SIG-M5 treated with dmso at 0.1 percent for 504 hours (cell line): ENCODE data around the gene SDHAF2.
"Not testable (repeated sequence)": the region's sequence is repeated elsewhere in the genome, so short reads cannot be mapped to it uniquely, and the experiment has no call there.

ENCODE experiments used
- DNase-seq: peaks from one replicate; lab custom pipeline; 2025; ENCODE audit not compliant: unreplicated experiment; lab: John Stamatoyannopoulos, UW

The SDHAF2 gene

DNA sequence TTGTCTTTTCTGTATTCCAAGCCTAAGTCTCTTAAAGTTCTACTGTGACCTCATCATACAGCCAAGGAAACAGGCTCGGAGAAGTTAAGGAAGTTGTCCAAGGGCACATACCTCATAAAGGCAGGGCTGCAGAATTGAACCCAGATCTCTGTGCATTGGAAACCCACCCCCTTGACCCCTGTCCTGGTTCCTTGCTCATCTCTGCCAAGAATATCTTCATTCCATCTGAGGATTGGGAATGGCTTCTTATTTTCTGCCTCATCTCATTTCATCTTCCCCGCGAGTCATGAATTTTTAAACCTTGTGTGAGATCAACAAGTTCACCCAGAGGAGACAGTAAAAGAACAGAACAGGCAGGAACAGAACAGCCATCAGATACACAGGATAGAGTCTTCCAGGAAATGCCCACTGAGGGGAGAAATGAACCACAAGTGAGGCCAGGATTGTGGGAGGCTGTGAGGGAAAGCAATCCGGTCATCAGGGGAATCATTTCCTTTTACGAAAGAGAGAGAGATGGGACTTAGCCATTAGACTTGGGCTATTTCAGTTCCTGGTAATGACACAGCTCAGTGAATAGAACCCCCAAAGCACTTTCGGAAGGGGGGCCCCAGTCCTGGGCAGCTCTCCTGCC lies 44.2 kb downstream of the SDHAF2 start:
- DNase-seq: no peak

DNA sequence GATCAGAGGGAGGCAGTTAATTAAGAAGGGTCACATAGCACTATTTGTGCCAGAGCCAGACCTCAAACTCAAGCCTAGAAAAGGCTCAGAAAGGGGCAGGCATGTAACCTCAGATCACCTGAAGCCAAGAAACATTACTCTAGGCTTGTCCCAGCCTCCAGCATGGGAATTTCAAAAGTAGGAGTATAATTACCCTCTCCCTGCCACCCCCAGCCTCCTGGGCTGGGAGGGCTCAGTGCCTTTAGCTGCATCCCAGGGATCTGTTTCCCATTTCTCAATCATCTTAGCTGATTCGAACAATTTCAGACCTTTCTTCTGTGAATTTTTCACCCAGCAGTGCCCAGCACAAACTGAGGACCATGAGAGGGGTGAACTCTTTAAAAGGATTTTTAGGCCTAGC lies 45.5 kb downstream of the SDHAF2 start:
- no peak for DNase-seq

DNA sequence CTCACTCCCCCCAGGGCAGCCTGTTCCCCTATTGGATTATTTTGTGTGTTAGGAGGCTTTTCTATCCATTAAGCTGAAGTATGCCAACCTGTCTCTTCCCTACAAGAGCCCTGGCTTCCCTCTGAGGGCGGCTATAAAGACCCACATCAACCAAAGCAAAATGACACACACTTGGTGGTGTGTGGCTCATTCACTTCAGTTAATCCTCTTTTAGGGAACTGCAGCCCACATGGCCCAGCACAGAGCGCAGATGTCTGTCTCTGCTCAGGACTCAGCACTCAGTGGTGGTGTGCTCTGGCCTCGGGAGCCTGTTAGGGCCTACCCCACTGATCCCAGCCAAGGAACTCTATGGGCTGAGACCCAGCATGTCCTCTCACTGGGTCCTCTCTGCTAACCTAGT lies 46.4 kb downstream of the SDHAF2 start:
- DNase-seq: no peak

DNA sequence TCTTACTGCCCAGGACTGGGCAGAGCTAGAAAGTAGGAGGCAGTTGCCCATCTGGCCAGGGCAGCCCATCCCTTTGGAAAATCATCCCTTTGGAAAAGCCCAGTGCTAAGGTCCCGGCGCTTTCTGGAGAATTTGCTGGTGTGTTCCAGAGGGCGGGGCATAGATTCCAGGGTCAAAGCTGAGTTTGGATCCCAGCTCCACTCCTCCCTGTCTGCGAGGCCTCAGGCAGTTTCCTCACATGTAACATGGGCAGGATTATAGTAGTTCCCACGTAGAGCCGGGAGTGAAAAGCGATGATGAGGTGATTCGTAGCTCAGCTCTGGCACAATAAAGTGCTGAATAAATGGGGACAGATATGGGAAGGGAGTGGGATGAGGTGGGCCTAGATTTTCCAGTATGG lies 47.2 kb downstream of the SDHAF2 start:
- no peak for DNase-seq

DNA sequence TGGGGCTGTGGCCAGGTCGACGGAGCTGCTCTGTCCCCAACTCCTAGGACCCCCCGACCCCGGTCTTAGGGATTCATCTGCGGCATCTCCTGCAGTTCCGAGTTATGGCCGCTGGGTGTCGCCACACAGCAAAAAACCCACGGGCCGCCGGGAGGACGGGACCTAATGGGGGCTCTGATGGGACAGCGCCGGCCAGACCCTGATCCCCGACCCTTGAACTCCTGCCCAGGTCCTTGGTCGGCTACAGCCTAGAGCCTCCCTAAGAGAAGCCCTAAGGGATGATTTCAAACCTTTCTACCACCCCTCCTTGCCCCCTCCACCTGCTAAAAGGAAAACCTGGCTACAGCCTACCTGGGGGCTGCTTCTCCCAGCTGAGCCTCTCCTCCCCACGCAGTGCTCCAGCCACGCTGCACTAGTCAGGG lies 47.8 kb downstream of the SDHAF2 start:
- no peak for DNase-seq

DNA sequence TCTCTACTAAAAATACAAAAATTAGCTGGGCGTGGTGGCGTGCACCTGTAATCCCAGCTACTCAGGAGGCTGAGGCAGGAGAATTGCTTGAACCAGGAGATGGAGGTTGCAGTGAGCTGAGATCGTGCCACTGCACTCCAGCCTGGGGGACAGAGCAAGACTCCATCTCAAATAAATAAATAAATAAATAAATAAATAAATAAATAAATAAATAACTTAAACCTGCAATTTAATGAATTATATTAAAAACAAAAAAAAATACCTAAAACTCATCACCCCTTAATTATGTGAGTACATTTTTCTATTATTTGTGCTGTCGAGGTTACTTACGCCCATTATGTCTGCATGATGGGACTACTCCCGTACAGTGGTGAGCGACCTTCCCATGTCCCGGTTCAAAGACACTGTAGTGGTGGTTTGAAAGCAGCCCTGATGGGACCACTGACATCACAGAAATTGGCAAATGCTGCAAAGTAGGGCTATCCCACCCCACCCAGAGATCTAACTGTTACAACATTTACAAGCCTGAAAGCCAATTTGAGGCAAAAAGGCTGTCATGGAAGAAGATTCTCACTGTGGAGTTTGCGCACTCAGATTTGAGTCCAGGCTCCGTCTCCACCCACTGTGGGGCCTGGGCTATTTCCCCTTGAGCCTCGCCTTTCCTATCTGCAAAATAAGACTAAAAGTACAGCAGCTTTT lies 49.6 kb downstream of the SDHAF2 start:
- DNase-seq: not testable (repeated sequence)

DNA sequence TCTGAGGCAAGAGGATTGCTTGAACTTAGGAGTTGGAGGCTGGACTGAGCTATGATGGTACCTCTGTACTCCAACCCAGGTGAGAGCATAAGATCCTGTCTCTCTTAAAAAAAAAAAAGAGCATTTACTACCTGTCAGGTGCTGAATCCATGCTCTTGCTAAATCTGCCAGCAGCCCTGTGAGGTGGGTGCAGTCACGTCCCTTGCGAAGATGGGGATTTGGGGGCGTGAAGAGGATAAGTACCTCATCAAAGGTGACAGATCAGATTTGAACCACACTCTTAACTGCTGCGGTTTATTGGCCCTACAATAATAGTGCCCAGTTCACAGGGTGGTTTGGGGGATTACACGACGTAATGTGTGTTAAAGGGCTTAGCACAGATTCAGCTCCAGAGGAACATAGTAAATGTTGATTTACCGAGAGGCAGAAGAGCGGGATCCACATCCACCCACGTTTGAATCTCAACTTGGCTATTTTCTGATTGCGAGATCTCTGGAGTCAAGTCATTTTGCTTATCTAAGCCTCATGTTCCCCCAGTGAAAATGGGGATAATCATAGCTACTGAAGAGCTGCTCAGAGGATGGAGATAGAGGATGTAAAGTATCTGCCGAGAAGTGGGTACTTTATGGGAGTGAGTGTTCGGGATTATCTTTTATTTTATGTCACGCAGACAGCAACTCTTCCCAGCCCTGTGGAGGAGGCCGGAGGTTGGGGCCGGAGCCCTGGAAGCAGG lies 50.5 kb downstream of the SDHAF2 start:
- DNase-seq: no peak

DNA sequence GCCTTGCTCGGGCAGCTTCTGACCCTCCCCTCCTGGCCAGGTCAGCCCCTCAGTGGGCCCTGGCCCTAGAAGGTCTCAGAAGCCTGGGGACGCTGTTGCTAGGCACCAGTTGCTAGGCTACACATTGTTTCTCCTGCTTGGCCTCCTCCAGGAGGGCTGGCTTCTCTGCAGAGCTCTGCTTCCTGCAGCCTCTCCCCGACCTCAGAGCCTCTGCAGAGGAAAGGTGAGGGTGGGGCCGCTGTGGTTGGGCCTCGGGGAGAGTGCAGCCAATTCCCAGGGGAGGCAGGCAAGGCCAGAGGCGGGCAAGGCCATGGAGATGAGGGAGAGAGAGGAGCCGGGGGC lies 51.0 kb downstream of the SDHAF2 start:
- DNase-seq: peak; percentile 18

DNA sequence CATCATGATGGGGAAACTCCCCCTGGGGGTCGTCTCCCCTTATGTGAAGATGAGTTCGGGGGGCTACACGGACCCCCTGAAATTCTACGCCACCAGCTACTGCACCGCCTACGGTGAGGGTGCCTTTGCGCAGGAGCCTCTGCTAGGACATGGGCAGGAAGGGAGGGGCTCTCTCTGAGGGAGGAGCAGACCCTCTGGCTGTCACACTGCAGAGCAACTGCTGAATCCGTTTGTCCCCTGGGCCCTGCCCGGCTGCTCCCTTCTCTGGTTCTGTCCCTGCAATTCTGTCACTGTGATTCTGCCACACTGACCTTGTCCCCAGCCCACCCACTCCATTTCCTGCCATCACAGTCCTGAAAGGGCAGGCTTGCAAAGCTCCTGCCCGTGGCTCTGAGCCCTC lies 51.9 kb downstream of the SDHAF2 start:
- DNase-seq: no peak

DNA sequence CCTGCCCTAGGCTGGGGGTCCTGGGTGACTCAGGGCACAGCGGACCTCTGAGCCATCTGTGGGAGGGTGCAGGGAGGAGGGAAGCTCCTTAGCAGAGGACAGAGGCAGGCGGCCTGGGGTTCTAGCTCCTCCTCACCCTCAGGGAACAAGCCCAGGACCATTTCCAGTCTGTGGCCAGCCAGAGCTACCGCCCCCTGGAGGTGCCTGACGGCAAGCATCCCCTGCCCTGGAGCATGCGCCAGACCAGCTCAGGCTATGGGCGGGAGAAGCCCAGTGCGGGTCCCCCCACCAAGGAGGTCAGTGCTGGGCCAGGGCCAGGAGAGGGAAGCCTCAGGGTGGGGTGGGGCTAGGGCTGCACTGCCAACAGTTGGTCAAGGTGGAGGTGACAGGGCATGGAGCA lies 52.6 kb downstream of the SDHAF2 start:
- no peak for DNase-seq

DNA sequence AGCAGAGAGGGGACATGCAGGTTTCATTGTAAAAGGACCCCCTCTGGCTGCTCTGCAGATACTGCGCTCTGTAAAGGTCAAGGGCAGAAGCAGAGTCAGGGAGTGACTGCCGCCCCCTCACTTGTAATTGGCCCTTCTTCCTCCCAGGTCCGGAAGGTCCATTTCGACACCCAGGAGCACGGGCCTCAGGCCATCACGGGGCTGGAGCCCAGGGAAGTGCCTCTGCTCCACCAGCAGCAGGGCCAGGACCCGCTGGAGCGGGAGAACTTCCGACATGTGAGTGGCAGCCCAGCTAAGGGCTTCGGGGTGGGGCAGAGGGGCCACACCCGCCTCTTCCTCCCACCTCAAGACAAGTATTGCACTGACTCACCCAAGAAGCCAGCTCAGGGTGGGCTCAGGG lies 54.6 kb downstream of the SDHAF2 start:
- DNase-seq: no peak

DNA sequence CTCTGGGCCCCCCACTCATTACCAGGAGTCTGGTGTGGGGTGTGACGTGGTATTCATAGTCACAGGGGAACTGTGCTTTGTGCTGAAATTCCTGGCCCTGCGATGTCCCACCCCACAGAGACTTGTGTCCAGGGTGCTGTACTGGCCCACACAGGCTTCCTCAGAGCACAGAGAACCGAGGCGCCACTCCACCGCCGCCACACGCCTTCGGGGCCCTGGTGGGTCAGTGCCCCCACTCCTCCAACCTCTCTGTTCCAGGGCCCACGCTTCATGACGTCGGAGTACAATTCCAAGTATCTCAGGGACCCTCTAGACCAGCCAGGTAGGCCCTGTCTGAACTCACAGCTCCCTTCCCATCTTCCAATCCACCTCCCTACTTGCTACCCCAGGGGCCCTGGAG lies 55.2 kb downstream of the SDHAF2 start:
- no peak for DNase-seq

DNA sequence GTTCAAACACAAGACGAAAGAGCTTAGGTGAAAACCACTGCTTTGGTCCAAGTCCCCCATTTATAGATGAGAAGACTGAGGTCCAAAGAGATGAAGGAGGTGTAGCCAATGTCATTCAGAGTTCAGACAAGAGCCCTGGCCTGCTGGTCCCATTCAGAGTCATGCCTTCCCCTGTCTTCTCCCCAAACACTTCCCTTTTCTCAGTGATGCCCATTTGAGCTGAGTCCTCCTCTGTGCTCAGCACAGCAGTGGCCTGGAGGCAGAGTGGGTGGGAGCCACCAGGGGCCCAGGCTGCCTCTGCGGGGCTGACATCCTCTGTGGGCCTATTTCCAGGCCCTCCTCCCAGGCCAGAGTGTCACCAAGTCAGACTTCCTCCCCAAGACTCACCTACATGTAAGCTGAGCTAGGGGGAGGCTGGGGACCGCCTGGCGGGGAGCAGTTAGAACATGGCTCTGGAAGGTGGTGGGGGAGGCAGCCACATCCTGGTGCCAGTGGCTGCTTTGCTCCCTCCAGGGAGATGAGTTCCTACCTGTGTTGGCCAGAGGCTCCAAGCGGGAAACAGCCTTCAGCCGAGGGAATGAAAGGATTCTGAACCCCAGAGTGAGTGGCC lies 56.2 kb downstream of the SDHAF2 start:
- no peak for DNase-seq

DNA sequence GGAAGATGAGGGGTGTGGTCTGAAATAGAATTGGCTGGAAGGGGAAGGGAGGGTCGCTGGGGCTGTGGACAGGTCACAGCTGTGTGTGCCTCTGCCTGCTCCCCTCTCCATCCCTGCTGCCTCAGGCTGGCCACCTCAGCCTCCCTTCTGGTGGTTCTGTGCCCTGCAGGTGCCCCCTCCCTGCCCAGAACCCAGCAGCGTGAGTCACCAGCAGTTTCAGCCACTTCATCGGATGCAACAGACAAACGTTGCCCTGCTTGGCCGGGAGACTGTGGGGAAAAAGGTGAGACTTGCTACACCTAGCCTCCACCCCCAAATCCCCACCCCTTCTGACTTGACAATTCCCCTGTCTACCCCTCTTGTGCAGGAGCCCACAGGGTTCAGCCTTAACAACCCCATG lies 56.9 kb downstream of the SDHAF2 start:
- DNase-seq: no peak

DNA sequence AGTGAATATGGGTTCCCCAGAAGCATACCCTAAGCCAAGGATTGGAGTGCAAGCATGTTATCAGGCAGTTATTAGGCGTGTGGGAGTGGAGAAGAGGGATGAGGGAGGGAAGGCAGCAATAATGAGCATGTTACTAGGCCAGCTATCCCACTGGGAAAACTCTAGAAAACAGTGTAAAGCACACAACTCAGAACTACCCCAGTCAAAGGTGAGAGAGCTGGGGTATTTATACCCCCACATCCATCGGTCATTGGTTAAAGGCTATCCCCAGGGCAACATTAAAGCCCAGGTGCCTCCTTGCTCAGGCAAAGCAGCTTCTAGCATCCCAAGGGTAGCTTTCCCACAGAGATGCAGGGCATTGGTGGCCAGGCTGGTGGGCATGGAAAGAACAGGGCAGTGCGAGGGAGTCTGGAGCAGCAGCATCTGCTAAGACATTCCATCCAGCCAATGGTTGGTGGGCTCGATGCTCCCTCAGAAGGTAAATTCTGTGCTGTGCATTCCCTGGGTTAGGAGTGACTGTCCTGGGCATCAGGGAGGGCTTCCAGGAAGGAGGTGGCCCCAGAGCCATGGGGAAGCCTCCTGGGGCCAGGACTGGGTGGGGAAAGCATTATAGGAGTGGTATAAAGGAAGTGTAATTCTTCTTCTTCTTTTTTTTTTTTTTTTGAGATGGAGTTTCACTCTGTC lies 57.6 kb downstream of the SDHAF2 start:
- DNase-seq: no peak

DNA sequence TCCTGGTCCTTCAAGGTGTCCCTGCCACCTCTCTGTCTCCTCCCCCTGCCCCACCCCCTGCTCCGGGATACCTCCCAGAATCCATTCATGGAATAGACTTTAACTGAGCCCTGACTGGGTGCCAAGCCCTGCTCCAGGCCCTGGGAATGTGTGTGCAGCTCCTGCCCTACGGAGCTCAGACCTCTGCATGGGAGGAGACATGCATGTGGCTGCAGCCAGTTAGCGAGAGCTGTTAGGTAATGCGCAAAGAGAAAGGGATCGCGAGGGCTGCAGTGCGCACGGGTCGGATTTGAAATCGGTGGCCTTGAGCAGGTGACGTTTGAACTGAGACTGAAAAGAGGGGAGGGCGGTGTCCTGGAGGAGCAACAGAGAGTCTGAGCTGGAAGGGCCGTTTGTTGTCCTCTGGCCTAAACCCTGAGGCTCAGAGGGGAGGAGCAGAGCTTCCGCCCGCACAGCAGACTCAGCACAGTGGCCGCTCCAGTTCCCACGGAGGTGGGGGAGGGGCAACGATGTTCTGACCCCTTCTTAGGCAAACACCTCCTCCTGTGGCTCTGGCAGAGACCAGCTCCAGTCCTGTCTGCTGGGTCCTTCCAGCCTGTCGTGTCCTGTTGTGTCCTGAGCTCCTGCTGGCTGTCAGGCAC lies 58.8 kb downstream of the SDHAF2 start:
- DNase-seq: peak; percentile 35

DNA sequence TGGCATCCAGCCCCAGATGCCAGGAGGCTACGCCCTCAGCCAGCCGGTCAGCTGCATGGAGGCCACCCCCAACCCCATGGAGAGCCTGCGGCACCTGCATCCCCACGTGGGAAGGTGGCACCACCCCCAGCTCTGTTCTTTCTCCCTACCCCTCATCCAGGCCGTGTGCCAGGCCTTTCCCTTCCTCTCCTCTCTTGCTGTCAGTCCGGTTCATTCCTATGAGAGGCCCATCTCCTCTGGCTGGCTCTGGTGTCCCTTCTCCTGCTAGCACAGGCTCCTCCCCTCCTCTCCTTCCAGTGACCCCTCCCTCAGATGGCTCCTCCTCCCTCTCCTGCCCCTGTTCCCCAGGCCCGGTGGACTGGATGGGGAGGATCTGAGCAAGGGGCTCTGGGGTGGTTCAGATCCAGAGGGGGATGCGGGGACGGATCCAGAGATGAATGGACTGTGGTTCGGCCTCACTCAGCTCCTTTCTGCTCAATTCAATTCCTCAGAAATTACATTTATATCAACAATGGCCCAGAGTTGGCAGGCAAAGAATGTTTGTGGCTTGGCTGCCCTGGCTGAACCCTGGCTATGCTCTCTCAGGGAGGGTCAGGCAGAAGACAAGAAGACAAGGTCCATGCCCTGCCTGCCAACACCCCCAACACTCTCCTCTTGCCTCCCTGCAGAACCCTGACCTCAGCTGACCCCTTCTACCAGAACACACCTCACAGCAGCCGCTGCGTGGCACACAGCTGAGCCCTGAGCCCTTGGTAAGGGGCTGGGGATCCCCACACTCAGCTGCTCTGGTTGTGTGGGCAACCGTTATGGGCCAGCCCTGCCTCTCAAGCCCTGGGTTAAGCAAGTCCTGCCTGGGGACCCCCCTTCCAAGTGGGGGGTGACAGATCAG lies 60.2 kb downstream of the SDHAF2 start:
- DNase-seq: no peak

DNA sequence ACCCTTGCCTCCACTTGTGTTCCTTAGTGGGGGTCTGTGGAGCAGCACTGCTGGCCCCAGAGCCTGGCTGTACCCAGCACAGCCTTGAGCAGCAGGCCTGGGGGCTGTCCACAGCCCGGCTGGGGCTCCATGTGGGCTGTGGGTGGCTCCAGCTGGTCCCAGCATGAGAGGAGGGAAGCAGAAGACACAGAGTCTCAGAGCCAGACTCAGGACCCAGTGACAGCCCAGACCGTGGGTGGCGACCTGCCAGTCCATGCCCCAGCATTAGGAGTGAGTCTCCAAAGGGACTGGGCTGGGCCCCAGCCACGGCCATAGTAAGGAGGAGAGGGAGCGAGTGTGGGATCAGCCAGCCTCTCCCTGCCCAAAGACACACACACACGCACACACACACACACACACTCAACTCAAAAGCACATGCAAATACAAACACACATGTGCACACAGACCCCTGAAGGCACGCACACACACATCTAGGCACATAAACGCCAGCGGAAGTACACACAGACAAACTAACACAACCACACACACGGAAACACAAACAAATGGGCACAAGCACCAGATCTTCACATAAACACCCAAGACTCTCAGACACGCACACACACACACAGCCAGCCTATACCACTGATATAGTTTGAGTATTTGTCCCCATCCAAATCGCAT lies 61.9 kb downstream of the SDHAF2 start:
- DNase-seq: no peak

DNA sequence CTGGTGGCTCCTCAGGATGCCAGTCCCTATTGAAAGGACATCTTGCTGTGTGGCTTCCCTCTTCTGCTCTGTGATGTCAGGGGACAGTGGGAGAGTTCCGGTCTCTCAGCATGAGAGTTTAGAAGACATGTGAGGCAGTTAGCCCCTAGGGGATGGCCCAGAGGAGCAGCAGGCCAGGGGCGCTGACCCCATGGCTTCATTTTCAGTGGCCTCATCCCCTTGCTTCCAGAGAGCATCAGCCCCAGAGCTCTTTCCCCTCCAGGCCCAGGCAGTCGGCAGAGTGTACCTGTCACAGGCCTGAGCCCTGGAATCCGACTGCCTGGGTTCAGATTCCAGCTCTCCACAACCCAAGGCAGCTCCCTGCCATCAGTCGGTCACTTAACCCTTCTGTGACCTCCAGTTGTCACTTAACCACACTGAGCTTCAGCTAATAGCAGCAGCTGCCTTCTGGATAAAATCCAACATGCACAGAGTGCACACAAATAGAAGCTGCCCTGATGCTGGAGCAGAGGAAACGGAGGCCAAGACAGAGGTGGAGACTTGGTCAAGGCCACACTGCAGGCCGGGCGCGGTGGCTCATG lies 64.5 kb downstream of the SDHAF2 start:
- DNase-seq: no peak
